Measurements from ENCODE around the gene DCX.

The DCX gene

GRCh38 chrX:111395149-111395548, 16.8 kb downstream of the DCX start:
- TF ChIP-seq CTCF (IDR thresholded peaks at IDR 0.05; ENCODE audit: insufficient read depth, low read depth, low read length, missing control alignments) = no peak
- no peak for DNase-seq (ENCODE audit: low read depth)
- no peak overlapping the region for H3K4me3 ChIP-seq (ENCODE audit: low read depth, low read length)

GRCh38 chrX:111394569-111394968, 17.4 kb downstream of the DCX start:
- no peak for DNase-seq (ENCODE audit: low read depth)
- no peak overlapping the region for H3K4me3 ChIP-seq (ENCODE audit: low read depth, low read length)
- TF ChIP-seq CTCF (IDR thresholded peaks at IDR 0.05; ENCODE audit: insufficient read depth, low read depth, low read length, missing control alignments) = no peak

GRCh38 chrX:111387470-111388070, 24.4 kb downstream of the DCX start:
- DNase-seq (ENCODE audit: low read depth) = no peak
- TF ChIP-seq CTCF (IDR thresholded peaks at IDR 0.05; ENCODE audit: insufficient read depth, low read depth, low read length, missing control alignments) = no peak
- no peak overlapping the region for H3K4me3 ChIP-seq (ENCODE audit: low read depth, low read length)

GRCh38 chrX:111386615-111387233, 25.3 kb downstream of the DCX start:
- no peak for TF ChIP-seq CTCF (IDR thresholded peaks at IDR 0.05; ENCODE audit: insufficient read depth, low read depth, low read length, missing control alignments)
- no peak overlapping the region for H3K4me3 ChIP-seq (ENCODE audit: low read depth, low read length)
- no peak for DNase-seq (ENCODE audit: low read depth)

GRCh38 chrX:111386077-111386476, 25.9 kb downstream of the DCX start:
- no peak for TF ChIP-seq CTCF (IDR thresholded peaks at IDR 0.05; ENCODE audit: insufficient read depth, low read depth, low read length, missing control alignments)
- H3K4me3 ChIP-seq (ENCODE audit: low read depth, low read length) = no peak overlapping the region
- DNase-seq (ENCODE audit: low read depth) = no peak

- no peak overlapping the region for H3K4me3 ChIP-seq (ENCODE audit: low read depth, low read length)
- TF ChIP-seq CTCF (IDR thresholded peaks at IDR 0.05; ENCODE audit: insufficient read depth, low read depth, low read length, missing control alignments) = no peak
- DNase-seq (ENCODE audit: low read depth) = no peak
Observed at GRCh38 chrX:111382277-111382676, 29.7 kb downstream of the DCX start.

Measured in GM12865 (cell line).